Transverse colon (tissue), 4 donors: ENCODE data around the gene PTPRD. TPM values are rescaled to one million over a fixed set of nuclear protein-coding genes. Genes with fewer than 3 reads are reported as not detected.

Experiments
- DNase-seq: peaks from one replicate; pipeline ENCODE4 v3.0.0-alpha.2; 2019
- H3K27ac ChIP-seq, 4 donors: fragments of 200-600 bp; sonication (generic); 2 replicates each; pipeline ENCODE4 v1.5.1; 2016 to 2018; ENCODE audit warnings: inconsistent platforms in 4 of 4
- H3K27me3 ChIP-seq: fragments of 200-600 bp; sonication (generic); 2 replicates; pipeline ENCODE4 v1.5.1; 2017; ENCODE audit warnings: inconsistent platforms
- H3K36me3 ChIP-seq, 4 donors: fragments of 200-600 bp; sonication (generic); 2 replicates each; pipeline ENCODE4 v1.5.1; 2017 to 2019; ENCODE audit warnings: inconsistent platforms in 4 of 4
- H3K4me1 ChIP-seq, 4 donors: fragments of 200-600 bp; sonication (generic); 2 replicates each; pipeline ENCODE4 v1.5.1; 2017 to 2020; ENCODE audit warnings: inconsistent platforms in 4 of 4
- H3K4me3 ChIP-seq, 4 donors: fragments of 200-600 bp; sonication (generic); 1 replicate in 1 of 4; 2 replicates in 3 of 4; pipeline versions ENCODE4 v1.5.1 to v1.6.1; 2017 to 2019; ENCODE audit warnings: inconsistent platforms in 4 of 4
- H3K9me3 ChIP-seq, 2 donors: fragments of 200-600 bp; sonication (generic); 2 replicates each; pipeline ENCODE4 v1.5.1; 2017 to 2019; ENCODE audit warnings: inconsistent platforms in 2 of 2
- CTCF ChIP-seq, 5 experiments: fragments of 200-600 bp in 3 of 5; fragments of 450-650 bp in 2 of 5; sonication (generic) in 3 of 5; IDR thresholded peaks; 1 replicate in 2 of 5; 2 replicates in 3 of 5; pipeline ENCODE4 v1.5.1; 2016 to 2017; ENCODE audit warnings: antibody characterized with exemption in 5 of 5, inconsistent platforms in 3 of 5, mild to moderate bottlenecking in 2 of 5, moderate library complexity in 1 of 5
- EP300 ChIP-seq: sonication (generic); formaldehyde crosslinking; IDR thresholded peaks from one replicate; pipeline ENCODE4 v1.6.1; 2017; ENCODE audit warnings: antibody characterized with exemption, low read depth
- POLR2A ChIP-seq: fragments of 450-650 bp; IDR thresholded peaks from one replicate; pipeline ENCODE4 v1.6.1; 2016; ENCODE audit warnings: antibody characterized with exemption, mild to moderate bottlenecking, moderate library complexity
- POLR2AphosphoS5 ChIP-seq, 3 donors: sonication (generic); formaldehyde crosslinking; IDR thresholded peaks; one replicate each; pipeline ENCODE4 v1.6.1; 2016; ENCODE audit warnings: antibody characterized with exemption in 3 of 3
- WGBS, 2 donors: methylation state at CpG; one replicate each; pipeline ENCODE4 v1.1.5; 2018; ENCODE audit warnings: low coverage in 1 of 2; 5-methylcytosine and 5-hydroxymethylcytosine counted together
- in situ Hi-C, 4 donors: fragments of 200-750 bp; cut with MboI; loops; one replicate each; pipeline versions ENCODE4 v1.15.0 to v1.15.1; 2017; ENCODE audit warnings: low sequenced_read_pairs in 3 of 4, low pct_ligation_motif_present in 1 of 4, low pct_unique_long_range_greater_than_20kb in 1 of 4
- intact Hi-C: fragments of 100-400 bp; cut with DNase I; formaldehyde crosslinking; loops from one replicate; pipeline ENCODE4 v1.15.1; 2023; ENCODE audit warnings: low total_unique reads
- total RNA-seq, 4 donors: library from RNA; depleted of rRNA; stranded (reverse); fragments of >200 nt; gene quantifications; one replicate each; pipeline ENCODE4 v1.1.0, GENCODE V29; 2016

PTPRD gene
- total RNA-seq, 4 donors from 2014 or later, result 43.0 to 115 (median 79.1) TPM

- TF ChIP-seq CTCF (IDR thresholded peaks at IDR 0.05), result no peak
- TF ChIP-seq POLR2AphosphoS5 (IDR thresholded peaks at IDR 0.05), result no peak
- TF ChIP-seq POLR2A, result no peak
- TF ChIP-seq EP300, result no peak
- Histone ChIP-seq H3K36me3 (no peaks in the 10 kb centered on the region), H3K27ac (no peak overlapping the region), H3K27me3 (no peaks in the 10 kb centered on the region), H3K4me3 (no peak overlapping the region), H3K9me3 (no peaks in the 10 kb centered on the region), H3K4me1 (no peaks in the 10 kb centered on the region)
- intact Hi-C loops, result no loop called here
- in situ Hi-C loops, result no loop called here
- 29 to 62% methylated on average over 1 to 2 of the region's 2 CpGs for WGBS, 2 donors
- no peak for DNase-seq
These were observed 989.3 kb downstream of the PTPRD start for GRCh38 chr9:9623506-9623905.

GRCh38 chr9:9621355-9621940 is 991.4 kb downstream of the PTPRD start:
- 71 to 80% methylated on average over 5 of the region's 5 CpGs for WGBS, 2 donors
- TF ChIP-seq POLR2AphosphoS5 (IDR thresholded peaks at IDR 0.05) (no peak), EP300 (no peak), CTCF (IDR thresholded peaks at IDR 0.05) (no peak), POLR2A (no peak)
- Histone ChIP-seq H3K36me3 (no peaks in the 10 kb centered on the region), H3K4me3 (no peak overlapping the region), H3K4me1 (no peaks in the 10 kb centered on the region), H3K27ac (no peak overlapping the region), H3K9me3 (no peaks in the 10 kb centered on the region), H3K27me3 (no peaks in the 10 kb centered on the region)
- in situ Hi-C loops, result no loop called here
- DNase-seq, result no peak
- intact Hi-C loops, result no loop called here

GRCh38 chr9:9620736-9621135 is 992.1 kb downstream of the PTPRD start:
- Histone ChIP-seq H3K36me3 (no peaks in the 10 kb centered on the region), H3K9me3 (no peaks in the 10 kb centered on the region), H3K4me3 (no peak overlapping the region), H3K4me1 (no peaks in the 10 kb centered on the region), H3K27me3 (no peaks in the 10 kb centered on the region), H3K27ac (no peak overlapping the region)
- intact Hi-C loops (no loop called here), in situ Hi-C loops (no loop called here)
- 52 to 71% methylated on average over 2 of the region's 2 CpGs for WGBS, 2 donors
- no peak for DNase-seq
- TF ChIP-seq EP300 (no peak), POLR2A (no peak), POLR2AphosphoS5 (IDR thresholded peaks at IDR 0.05) (no peak), CTCF (IDR thresholded peaks at IDR 0.05) (no peak)

- no peak for DNase-seq
- TF ChIP-seq EP300 (no peak), POLR2A (no peak), CTCF (IDR thresholded peaks at IDR 0.05) (no peak), POLR2AphosphoS5 (IDR thresholded peaks at IDR 0.05) (no peak)
- H3K4me1 ChIP-seq, result no peaks in the 10 kb centered on the region
- intact Hi-C loops (no loop called here), in situ Hi-C loops (loop anchor here in 1 of 4 donors (10.0 kb wide), 1 partner anchor 180 kb away; no protein-coding TSS in a partner anchor)
- H3K27ac ChIP-seq, result no peak overlapping the region
- no peaks in the 10 kb centered on the region for H3K9me3 ChIP-seq
- H3K36me3 ChIP-seq, result no peaks in the 10 kb centered on the region
- 76% methylated on average over 5 of the region's 5 CpGs; no CpG with 5 or more reads in 1 of the 2 donors for WGBS, 2 donors
- H3K27me3 ChIP-seq, result no peaks in the 10 kb centered on the region
- H3K4me3 ChIP-seq, result no peak overlapping the region
These were observed 997.7 kb downstream of the PTPRD start for GRCh38 chr9:9615086-9615485.
